ENCODE data around the gene MAD1L1.
A peak's percentile ranks its signal among the peaks of the same experiment; 100 is the strongest.

The MAD1L1 gene

DNA sequence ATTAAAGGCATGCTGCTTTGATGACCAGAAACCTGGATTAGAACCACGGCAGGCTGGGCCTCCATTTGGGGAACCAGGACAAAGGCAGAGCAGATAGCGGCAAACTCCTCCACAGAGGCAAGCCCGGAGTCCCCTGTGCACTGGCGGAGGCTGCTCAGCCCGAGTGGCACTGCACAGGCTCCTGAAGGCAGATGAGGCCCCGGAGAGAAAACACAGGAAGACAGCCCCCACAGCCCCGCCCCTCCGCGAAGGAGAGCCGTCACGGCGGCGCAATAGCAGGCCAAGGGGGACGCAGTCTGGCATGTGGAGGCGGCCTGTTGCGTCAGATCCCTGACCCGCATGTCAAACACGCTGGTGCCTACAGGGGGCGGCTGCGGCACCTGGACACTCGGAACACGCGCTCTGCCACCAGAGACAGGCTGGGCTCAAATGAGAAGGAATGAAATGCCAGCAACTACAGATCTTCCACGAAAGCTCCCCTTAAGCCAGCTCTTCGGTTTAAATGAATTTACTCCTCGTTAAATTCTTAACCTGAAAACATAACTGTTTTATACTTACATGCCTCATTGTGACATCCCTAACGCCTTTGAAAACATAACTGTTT is 128.5 kb downstream of the MAD1L1 start:
- DNase-seq (ENCODE audit: low spot score), result peak; percentile 83

DNA sequence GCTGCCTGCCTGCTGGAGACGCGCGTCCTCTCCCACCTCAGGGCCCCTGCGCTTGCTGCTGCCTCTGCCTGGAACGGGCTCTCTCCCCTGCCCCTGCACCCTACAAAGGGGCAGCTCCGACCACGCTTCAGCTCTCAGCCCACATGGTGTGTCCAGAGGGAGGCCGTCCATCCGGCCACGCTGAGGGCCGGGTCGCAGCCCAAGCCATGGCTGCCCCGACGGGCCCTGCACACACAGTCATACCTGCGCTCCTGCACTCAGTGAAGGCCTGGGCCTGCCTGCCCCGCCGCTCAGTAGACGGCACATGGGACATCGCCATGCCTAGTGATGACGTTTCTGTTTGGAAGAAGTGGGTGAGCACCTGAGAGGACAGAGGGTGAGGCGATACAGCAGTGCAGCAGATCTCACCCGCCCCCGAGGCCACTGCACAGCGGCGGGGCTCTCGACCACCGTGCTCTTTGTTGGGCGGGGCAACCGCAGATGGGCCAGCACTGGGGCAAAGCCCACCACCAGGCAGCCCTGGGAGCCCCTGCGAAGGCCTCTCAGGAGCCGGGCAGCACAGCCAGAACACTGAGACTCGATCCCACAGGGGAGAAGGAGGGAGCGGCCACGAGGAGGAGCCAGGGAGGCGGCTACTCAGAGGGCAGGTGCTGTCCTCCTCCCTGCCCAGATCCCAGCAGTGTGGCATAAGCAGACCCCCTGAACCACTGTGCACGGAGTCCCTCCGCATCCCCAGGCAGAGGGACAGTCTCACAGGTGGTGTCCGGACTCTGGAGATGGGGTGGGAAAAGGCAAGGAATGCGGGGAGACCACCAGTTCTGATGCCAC is 129.5 kb downstream of the MAD1L1 start:
- DNase-seq (ENCODE audit: low spot score), result no peak

DNA sequence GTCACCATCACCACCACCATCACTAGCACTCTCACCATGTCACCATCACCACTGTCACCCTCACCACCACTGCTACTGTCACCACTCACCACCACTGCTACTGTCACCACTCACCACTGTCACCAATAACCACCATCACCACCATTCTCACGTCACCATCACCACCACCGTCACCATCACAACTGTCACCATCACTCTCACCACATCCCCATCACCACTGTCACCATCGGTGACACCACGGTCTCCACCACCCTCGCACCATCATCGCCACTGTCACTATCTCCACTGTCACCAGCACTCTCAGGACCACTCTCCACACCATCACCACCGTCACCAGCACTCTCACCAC is 130.4 kb downstream of the MAD1L1 start:
- no peak for DNase-seq (ENCODE audit: low spot score)

DNA sequence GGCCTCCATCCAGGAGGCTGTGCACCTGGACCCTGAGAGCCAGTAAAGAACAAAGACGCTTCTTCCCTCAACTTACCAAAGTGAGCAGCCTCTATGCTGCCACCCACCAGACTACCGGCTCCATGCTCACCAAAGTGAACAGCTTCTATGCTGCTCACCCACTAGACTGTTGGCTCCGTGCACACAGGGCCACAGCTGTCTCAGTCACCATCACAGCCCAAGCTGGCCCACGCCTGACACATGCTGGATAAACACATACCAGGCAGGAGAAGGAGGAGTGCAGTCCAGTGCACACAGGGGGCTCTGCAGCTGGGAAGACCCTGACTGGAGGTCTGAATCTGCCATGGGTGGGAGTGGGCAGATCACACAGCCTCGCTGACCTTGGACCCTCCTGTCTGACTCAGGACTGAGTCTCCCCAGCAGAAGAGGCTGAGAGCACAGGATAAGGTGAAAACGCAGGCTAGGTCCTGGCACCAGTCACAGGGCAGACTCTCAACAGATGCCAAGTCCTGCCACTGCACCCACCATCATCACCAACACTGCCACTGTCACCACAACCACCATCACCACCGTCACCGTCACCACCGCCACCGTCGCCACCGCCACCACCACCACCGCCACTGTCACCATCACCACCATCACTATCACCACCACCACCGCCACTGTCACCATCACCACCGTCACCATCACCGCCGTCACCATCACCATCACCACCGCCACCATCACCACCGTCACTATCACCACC is 130.9 kb downstream of the MAD1L1 start:
- DNase-seq (ENCODE audit: low spot score), result no peak

DNA sequence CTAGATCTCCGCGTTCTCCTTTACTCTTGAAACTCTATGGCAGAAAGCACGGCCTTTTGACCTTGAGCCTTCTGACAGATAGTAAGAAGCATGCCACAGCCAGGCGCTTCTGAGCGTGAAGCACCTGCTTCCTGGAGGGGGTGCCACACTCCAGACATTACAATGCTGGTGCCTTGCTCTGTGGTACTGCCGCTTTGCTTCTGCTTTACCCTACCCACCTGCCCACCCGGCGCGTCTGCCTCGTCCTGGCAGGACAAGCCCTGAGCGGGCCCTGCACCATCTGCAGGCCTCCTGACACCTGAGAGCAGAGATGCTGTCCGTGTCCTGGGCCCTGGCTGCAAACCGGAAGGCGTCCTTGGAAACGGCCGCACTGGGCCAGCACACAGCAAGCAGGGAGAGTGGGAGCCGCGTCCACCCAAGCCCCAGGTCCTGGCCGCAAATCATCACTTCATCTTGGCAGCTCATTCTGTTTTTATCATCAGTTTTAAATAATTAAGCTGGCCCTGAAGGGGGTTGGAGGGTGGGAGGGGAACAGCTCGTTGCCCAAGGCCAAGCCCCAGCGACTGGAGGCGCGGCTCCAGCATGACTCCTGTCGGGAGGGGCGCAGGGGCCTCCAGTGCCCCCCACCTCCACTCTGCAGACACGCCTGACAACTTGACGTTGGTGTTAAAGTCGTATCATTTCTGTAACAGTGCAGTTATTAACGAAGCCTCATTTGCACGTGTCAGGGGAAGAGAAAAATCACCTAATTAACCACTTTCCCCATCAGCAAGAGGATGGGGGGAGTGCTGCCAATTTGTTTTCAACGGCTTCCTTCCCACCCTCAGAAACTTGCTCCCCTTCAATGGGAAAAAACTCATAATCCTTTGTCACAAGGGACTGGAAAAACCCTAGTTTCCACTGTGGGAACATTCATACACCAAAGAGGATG is 132.2 kb downstream of the MAD1L1 start:
- no peak for DNase-seq (ENCODE audit: low spot score)

DNA sequence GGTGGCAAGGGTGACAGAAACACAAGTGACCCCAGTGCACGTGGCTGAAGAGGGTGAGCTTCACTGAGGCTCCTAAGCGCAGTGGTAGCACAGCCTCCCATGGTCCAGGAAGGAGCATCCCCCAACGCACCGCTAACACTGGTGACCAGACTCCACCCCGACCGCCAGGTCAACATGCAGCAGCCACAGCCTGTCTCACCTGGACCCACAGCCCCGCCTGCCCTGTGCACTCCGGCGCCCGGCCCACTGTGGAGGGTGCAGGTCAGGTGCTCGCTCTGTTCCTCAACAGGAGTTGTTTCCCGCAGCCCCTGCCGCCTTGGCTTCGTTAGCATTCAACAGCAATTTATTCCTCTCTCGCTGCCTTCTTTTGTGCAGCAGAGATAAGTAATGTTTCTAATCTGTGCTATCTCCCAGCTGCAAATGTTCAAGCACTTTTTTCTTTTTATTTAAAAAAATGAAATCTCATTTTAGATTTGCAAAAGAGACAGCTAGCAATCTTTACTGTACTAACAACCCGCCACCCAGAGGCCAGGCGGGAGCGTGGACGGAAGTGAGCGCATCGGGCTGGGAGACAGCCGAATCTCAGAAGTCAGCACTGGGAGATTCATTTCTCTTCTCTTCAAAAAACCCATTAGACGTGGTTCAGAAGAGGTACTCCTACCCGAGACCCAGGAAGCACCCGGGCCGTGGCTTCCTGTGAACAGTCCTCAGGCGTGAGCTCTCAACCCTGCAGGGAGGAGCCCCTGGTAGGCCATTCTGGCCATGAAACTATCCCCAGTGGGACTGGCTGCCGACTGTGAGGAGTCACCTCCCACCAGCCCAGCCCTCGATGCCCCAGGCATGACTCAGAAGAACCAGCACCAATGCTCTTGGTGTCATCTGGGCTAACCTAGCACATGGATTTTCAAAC is 133.4 kb downstream of the MAD1L1 start:
- DNase-seq (ENCODE audit: low spot score), result no peak

DNA sequence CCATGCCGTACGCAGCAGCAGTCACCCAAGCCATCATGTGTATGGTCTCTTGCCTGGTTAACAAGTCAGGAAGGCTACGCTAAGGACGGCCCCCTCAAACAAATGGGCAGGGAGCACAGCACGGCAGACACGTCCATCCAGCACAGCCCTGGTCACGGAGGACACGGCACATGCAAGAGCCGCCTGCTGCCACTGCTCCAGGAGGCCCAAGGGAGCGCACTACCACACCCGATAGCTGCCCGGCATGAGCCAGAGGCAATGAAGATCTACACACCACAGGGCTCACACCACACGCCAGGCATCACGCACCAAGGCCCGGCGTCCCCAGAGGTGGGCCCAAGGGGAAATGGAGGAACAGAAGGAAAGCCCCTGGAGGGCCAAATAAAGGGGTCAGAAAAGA is 134.2 kb downstream of the MAD1L1 start:
- DNase-seq (ENCODE audit: low spot score), result no peak

DNA sequence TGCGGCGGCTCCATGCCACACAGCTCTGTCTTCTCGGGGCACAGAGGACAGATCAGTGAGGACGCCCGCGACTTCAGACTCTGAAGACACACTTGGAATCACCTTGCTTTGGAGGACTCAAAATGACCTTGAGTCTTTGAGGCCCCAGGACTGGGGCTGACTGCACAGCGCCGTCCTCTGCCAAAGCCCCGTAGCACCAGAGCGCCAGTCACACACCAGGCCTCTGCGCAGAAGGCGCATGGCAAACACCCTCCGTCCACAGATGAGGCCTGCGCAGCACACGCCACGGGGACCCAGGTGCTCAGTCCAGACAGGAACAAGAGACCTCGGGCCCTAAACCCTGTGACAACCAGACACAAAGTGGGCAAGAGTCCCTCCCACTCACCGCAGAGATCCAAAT is 134.7 kb downstream of the MAD1L1 start:
- no peak for DNase-seq (ENCODE audit: low spot score)

DNA sequence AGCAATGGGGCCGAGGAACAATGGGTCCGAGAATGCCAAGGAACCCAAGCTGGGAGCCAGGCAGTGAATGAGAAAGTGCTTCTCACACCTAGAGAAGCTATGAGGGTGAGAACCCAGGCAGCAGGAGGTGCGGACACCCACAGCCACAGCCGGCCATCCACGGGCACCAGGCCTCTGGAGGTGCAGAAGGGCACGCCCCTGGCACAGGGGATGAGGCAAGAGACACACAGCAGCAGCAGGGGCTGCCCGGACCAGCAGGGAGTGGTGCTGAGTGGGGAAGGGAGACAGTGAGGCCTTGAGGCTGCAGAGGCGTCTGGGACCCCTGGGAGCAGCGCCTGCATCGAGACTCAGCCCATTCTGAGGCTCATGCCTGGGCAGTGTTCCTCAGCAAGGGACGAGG is 135.3 kb downstream of the MAD1L1 start:
- no peak for DNase-seq (ENCODE audit: low spot score)

DNA sequence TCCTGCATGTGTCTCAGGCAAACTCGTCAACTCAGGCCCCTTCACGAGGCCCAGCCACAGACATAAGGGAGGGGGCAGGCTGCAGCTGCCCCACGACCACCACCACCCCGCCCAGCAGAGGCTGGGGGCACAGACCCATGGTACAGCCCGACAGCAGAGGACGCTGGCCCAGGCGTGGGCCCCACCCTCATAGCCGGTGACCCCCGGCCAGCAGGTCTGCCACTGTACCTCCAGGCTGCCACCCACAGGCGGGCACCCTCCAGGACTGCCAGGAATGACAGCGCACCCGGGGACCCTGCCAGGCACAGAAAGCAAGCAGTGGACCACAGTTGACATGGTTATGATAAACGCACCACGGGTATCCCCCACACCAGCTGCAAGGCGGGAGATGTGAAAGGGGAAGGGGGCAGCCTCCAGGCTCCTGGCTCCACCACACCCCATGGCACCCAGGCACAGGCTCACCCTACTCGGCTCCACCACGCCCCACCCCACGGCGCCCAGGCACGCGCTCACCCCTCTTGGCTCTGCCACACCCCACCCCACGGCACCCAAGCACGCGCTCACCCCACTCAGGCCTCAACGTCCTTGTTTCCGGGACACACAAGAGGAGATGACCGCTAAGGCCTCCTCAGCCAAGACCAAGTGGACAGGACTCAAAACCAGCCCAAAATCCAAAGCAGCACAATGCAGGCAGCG is 135.9 kb downstream of the MAD1L1 start:
- DNase-seq (ENCODE audit: low spot score), result no peak

DNA sequence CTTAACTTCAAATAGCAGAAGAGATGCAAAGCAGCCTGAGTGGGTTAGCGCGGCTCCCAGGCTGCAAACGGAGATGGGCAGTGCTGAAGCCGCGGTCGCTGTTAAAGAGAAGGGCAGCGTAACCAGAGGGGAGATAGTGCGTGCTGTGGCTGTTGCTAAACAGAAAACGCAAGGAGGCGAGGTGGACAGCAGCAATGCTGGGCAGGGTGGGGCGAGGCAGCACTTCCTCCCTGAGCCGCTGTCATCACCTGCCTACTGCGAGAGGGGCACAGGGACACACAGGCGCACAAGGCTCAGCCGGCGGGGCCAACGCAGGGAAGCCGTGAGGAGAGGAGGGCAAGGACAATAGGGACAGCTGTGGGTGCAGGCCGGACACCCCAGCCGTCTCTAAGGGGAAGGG is 137.3 kb downstream of the MAD1L1 start:
- no peak for DNase-seq (ENCODE audit: low spot score)

DNA sequence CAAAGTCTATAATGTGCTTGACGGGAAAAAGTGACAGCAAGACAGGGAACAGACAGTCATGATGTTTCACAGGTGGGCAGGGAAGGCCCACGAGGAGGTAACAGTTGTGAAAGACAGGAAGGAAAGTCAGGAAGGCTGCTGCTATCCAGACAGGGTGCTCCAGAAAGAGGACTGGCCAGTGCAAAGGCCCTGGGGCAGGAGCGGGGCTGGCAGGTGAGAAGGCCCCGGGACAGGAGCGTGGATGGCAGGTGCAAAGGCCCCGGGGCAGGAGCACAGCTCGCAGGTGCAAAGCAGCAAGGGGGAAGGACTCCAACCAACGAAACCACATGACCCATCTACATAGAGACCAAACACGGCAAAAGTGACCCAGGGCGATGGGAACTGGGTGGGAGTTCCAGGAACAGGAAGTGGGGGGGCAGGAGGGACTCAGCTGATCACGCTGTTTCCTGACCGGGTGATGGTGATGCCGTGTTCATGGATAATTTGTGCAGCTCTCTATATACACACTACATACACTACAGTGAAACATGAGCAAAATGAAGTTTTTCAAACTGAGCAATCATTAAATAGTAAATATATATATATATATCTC is 138.2 kb downstream of the MAD1L1 start:
- no peak for DNase-seq (ENCODE audit: low spot score)

DNA sequence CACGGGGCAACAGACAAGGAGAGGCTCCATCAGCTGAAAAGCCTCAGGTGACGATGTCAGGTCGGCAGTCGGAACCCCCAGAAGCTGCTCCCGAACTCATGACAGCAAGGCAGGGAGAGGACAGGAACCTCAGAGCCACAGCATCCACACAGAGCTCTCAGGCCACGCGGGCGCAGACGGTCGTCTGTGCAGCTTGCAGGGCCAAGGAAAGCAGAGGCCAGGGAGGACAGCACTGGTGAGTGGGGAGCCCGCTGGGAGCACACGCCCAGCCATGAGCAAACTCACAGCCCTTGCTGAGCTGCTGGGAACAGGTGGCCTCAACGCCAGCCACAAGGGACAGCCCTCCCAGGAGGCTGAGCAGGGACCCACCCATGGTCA is 138.9 kb downstream of the MAD1L1 start:
- DNase-seq (ENCODE audit: low spot score), result no peak

DNA sequence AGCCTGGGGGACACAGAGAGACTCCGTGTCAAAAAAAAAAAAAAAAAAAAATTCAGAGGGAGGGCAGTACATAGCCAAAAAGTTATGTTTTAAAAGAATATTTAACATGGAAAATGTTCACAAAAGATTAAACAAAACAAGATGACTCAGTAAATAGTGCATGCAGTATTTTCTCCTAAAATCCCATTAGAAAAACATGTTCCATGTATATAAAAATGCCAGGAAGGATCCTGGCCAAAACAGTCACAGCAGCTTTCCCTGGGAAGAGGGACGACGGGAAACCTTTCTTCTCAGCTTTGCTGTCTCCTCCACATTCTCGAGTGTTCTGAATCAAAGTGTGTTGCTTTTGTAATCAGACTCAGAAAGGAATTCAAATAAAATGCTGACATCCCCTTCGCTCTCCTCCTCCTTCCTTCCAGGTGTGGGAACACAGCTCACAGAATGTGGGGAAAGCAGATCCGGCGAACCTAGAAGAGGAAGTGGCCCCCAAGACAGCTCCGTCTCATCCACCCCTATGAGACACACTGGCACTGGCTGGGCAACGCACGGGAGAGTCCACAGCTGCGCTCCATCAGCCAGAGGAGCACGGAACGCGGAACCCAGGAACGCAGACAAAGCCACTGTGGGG is 139.4 kb downstream of the MAD1L1 start:
- DNase-seq (ENCODE audit: low spot score), result no peak

DNA sequence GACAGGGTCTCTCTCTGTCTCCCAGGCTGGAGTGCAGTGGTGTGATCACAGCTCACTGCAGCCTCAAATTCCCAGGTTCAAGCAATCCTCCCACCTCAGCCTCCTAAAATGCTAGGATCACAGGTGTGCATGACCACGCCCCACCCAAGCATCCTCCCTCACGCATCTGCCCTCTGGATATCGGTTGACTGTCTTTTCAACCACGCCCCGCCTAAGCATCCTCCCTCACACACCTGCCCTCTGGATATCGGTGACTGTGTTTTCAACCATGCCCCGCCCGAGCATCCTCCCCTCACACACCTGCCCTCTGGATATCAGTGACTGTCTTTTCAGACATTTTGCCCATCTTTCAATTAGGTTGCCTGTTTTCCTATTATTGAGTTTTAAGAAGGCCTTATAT is 140.5 kb downstream of the MAD1L1 start:
- no peak for DNase-seq (ENCODE audit: low spot score)

DNA sequence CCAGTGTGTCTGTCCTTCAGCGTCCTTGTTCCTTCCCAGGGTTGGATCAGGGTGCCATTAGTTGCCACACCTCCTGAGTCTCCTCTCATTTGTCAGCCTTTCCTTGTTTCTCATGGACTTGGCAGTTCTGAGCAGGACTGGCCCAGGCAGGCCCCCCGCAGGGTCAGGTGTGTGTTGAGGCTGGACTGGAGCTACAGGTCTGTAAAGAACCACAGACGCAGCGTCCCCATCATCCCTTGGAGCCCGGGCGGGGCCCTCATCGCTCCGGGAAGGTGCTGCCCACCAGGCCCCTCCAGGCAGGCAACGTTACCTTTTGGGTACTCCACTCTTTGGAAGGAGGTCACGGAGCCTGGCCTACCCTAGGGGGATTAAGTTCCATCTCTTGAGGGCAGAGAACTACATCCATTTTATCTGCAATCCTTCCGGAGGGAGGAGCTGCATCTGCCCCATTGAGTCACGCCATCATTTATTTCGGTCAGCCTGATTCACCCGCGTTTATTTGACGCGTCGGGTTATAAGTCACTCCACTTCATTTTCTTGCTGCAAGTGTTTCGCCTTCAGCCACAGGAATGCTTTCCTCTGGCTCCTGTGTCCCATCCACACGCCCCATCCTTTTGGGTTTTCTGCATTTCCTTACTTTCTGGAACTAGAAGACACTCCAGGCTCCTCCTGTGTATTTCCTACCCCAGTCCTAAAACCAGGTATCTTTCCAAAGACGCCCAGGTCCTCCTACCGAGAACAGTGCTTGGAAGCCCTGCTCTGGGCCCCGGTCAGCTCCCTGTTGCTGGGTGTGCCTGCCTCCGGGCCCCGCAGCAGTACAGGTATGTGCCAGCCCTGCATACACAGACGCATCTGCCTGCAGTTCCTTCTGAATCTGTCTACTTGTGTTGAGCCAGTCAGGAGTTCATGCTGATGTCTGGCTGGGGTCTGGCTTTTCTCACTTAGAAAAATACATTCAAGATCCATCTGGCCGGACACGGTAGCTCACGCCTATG is 141.9 kb downstream of the MAD1L1 start:
- DNase-seq (ENCODE audit: low spot score), result no peak

DNA sequence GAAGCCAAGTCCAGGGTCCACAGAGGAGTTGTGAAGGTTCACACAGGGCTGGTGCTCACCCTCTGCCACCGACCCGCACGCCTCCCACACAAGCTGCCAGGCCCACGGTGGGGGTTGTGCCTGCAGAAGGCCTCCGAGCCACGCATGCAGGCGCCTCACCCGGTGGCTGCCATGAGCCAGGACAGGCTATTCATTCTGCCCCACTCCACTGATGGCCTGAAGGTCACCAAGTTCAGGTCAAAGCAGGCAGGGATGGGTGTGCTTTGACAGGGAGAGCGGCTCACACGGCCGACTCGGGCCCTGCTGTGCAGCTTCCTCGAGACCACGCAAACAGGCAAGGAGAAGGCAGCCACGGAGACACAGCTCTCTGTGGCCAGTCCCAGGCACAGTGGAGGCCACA is 143.9 kb downstream of the MAD1L1 start:
- DNase-seq (ENCODE audit: low spot score), result no peak

DNA sequence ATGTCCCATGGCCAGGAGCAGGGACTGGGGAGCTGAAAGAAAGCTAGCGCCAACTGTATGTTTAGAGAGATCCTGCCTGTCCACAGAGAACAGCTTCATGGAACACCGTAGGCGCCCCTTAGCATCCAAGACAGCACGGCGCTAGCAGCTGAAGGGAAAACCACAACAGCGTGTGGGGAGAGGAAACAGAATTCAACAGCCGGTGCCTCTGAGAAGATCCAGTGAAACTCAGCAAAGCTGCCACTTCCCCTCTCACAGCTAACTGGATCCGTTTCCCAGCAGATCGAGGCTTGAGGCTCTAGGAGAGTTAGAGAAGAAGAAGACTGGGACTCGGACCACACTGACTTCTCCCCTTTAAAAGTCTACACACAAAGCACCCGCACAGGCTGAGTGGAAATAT is 145.0 kb downstream of the MAD1L1 start:
- no peak for DNase-seq (ENCODE audit: low spot score)

All from left forelimb (tissue), 1 donor.